ENCODE measurements around the gene GLRX2.
"Not testable (repeated sequence)": the region's sequence is repeated elsewhere in the genome, so short reads cannot be mapped to it uniquely, and the experiment has no call there.

GLRX2 gene

GRCh38 chr1:193104907-193105820, at the start of gene GLRX2:
GLRX2 (minus strand) TSS chr1:193105414; CDS start chr1:193105382, 32 bp downstream.
- peak; percentile 62 for DNase-seq

- no peak for DNase-seq
These were observed 39.8 kb upstream of the GLRX2 start for GRCh38 chr1:193144999-193145398.

- no peak for DNase-seq
These were observed 39.2 kb upstream of the GLRX2 start for GRCh38 chr1:193144361-193144938.

GRCh38 chr1:193143285-193143684, 38.1 kb upstream of the GLRX2 start:
- no peak for DNase-seq

- no peak for DNase-seq
These were observed 37.2 kb upstream of the GLRX2 start for GRCh38 chr1:193142409-193142808.

GRCh38 chr1:193141804-193142203, 36.6 kb upstream of the GLRX2 start:
- DNase-seq: no peak

GRCh38 chr1:193140254-193140653, 35.0 kb upstream of the GLRX2 start:
- DNase-seq: no peak

GRCh38 chr1:193131266-193131860, 26.1 kb upstream of the GLRX2 start:
- no peak for DNase-seq

- DNase-seq: no peak
These were observed 20.2 kb upstream of the GLRX2 start for GRCh38 chr1:193125369-193125768.

GRCh38 chr1:193123751-193124150, 18.5 kb upstream of the GLRX2 start:
- DNase-seq: no peak

GRCh38 chr1:193121616-193122593, 16.7 kb upstream of the GLRX2 start, which contains the start of gene CDC73:
CDC73 (plus strand) TSS chr1:193122031; CDS start chr1:193122201, 170 bp downstream.
- peak; percentile 90 for DNase-seq

GRCh38 chr1:193120604-193121166, 15.5 kb upstream of the GLRX2 start:
- no peak for DNase-seq

GRCh38 chr1:193118803-193119730, 13.9 kb upstream of the GLRX2 start:
- DNase-seq: no peak

- no peak for DNase-seq
These were observed 13.0 kb upstream of the GLRX2 start for GRCh38 chr1:193118194-193118593.

GRCh38 chr1:193117167-193117566, 12.0 kb upstream of the GLRX2 start:
- DNase-seq: not testable (repeated sequence)

- DNase-seq: no peak
These were observed 10.5 kb upstream of the GLRX2 start for GRCh38 chr1:193115629-193116227.

GRCh38 chr1:193114485-193115095, 9.4 kb upstream of the GLRX2 start:
- no peak for DNase-seq

GRCh38 chr1:193113992-193114332, 8.7 kb upstream of the GLRX2 start:
- no peak for DNase-seq

- no peak for DNase-seq
These were observed 8.2 kb upstream of the GLRX2 start for GRCh38 chr1:193113258-193113991.

Measured in NCI-H187 treated with DMSO at 0.1 percent for 48 hours (cell line).